NCI-H446 (cell line): ENCODE results near the gene TACR3.
"Not testable (repeated sequence)": the region's sequence is repeated elsewhere in the genome, so short reads cannot be mapped to it uniquely, and the experiment has no call there.

ENCODE experiments used
- DNase-seq, 2 experiments: peaks; one replicate each; lab custom pipeline; 2025; lab: John Stamatoyannopoulos, UW

Gene TACR3

GRCh38 chr4:103719830-103720207 is at the start of gene TACR3:
TSS of gene TACR3 (minus strand) at chr4:103719985. CDS start at chr4:103719675, 310 bp downstream.
- no peak for DNase-seq

- DNase-seq = no peak
These were observed 37.8 kb upstream of the TACR3 start for GRCh38 chr4:103757631-103758030.

- no peak for DNase-seq
These were observed 37.0 kb upstream of the TACR3 start for GRCh38 chr4:103756741-103757140.

GRCh38 chr4:103754844-103755243 is 35.1 kb upstream of the TACR3 start:
- DNase-seq = peak in 1 of 2 experiments; percentile 15

- no peak for DNase-seq
These were observed 34.3 kb upstream of the TACR3 start for GRCh38 chr4:103753868-103754653.

- DNase-seq = not testable (repeated sequence)
These were observed 3.4 kb upstream of the TACR3 start for GRCh38 chr4:103723150-103723549.

GRCh38 chr4:103721251-103721650 is 1.5 kb upstream of the TACR3 start:
- no peak for DNase-seq

GRCh38 chr4:103720661-103721060 is 876 bp upstream of the TACR3 start:
- DNase-seq = no peak

GRCh38 chr4:103719105-103719829 is 518 bp downstream of the TACR3 start:
- no peak for DNase-seq

GRCh38 chr4:103692615-103693014 is 27.2 kb downstream of the TACR3 start:
- DNase-seq = no peak

GRCh38 chr4:103673983-103674382 is 45.8 kb downstream of the TACR3 start:
- no peak for DNase-seq

- not testable (repeated sequence) for DNase-seq
These were observed 53.0 kb downstream of the TACR3 start for GRCh38 chr4:103666764-103667163.

GRCh38 chr4:103664436-103665075 is 55.2 kb downstream of the TACR3 start:
- no peak for DNase-seq

GRCh38 chr4:103648541-103648940 is 71.2 kb downstream of the TACR3 start:
- no peak for DNase-seq

- DNase-seq = no peak
These were observed 73.8 kb downstream of the TACR3 start for GRCh38 chr4:103645991-103646390.

- no peak for DNase-seq
These were observed 85.5 kb downstream of the TACR3 start for GRCh38 chr4:103634236-103634635.

- no peak for DNase-seq
These were observed 93.5 kb downstream of the TACR3 start for GRCh38 chr4:103626296-103626695.

GRCh38 chr4:103591841-103592240 is 127.9 kb downstream of the TACR3 start:
- no peak for DNase-seq

- no peak for DNase-seq
These were observed 152.2 kb downstream of the TACR3 start for GRCh38 chr4:103567591-103567990.

GRCh38 chr4:103559178-103559577 is 160.6 kb downstream of the TACR3 start:
- not testable (repeated sequence) for DNase-seq
